HuH-7.5 (cell line): ENCODE data around the gene APOBEC3A.
"Not testable (repeated sequence)": the region's sequence is repeated elsewhere in the genome, so short reads cannot be mapped to it uniquely, and the experiment has no call there.

ENCODE experiments used
- DNase-seq: peaks from one replicate; pipeline ENCODE4 v3.0.0; 2011; ENCODE audit warnings: low spot score

The APOBEC3A gene

DNA sequence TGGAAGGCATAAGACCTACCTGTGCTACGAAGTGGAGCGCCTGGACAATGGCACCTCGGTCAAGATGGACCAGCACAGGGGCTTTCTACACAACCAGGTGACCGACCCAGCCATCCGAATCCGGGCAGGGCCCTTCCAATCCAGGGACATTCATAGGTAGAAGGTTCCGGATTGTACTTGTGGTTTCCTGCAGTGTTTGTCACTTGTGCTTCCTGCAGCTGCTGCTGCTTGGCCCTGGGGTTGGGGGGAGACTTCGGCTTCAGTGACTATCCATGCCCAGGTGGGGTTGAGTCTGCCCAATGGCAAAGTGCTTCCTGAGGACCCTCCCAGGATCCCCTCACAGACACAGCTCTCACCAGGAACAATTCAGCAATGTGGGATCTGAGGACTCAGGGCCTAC, 2.2 kb downstream of the APOBEC3A start:
- DNase-seq: no peak

DNA sequence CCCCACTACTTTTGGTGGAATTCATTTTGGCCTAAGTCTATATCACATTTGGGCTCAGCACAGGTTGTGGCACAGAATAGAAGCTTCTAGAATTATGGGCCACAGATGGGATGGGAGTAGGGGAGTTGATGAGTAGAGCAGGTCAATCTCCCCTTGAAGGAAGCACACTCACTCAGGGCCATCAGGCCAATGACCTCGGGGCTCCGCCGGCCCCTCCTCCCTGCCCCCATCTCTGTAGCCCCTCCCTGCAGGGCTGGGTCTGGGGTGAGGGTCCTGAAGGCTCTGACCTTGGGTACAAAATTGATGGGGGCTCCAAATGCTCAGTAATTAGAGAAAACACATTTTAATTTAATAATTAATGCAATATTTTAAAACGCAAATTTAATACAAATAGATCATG, 3.3 kb downstream of the APOBEC3A start:
- DNase-seq: not testable (repeated sequence)

DNA sequence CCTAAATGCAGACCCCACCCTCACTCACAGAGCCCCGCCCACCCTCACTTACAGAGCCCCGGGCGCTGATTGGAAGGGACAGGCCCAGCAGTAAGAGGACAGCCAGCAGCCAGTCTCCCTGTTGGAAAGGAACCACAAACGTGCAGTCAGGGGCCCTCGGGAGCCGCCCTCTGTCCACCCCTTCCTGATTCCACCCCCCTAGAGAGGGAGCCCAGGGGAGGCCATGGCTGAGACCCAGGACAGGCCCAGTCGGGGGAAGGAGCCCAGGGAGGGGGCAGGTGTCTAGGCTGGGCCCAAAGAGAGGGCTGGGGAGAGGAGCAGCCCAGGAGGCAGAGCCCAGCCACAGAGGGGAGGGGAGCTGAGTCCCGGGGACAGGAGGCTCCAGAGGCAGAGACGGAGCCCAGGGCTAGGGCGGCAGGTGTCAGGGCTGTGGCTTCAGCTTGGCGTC, 5.9 kb downstream of the APOBEC3A start:
- DNase-seq: not testable (repeated sequence)

DNA sequence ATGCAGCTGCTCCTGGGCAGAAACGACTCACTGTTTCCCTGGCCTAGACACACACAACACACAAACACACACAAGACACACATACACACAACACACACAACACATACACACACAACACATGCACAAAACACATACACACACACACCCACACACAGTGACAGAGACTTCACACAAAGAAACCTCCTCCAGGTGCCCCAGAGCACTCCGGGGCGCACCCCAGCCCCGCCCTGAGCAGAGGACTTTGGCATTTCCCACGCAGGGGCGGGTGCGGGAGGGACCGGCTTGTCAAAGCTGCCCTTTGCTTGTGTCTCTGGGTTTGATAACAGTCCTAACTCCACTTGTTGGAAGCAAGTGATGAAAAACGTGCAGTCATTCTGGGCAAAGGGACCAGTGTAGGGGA, 6.5 kb downstream of the APOBEC3A start:
- no peak for DNase-seq

DNA sequence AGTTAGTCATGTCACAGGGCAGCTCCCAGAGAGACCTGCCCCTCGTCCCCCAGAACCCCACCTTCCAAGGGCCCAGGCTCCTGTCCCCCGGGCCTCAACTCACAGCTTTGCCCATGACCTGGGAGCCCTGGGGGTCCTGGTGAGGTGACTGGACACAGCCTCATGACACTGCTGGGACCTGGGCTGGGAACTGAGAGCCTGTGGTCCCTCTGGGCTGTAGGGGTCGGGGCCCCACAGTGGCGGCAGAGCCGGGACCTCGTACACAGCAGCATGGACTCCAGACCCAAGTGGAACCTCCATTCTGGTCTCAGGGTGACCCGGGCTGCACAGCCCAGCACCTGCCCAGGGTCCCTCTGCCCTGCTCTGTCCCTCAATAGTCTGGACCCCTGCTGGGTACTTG, 6.9 kb downstream of the APOBEC3A start:
- DNase-seq: no peak

DNA sequence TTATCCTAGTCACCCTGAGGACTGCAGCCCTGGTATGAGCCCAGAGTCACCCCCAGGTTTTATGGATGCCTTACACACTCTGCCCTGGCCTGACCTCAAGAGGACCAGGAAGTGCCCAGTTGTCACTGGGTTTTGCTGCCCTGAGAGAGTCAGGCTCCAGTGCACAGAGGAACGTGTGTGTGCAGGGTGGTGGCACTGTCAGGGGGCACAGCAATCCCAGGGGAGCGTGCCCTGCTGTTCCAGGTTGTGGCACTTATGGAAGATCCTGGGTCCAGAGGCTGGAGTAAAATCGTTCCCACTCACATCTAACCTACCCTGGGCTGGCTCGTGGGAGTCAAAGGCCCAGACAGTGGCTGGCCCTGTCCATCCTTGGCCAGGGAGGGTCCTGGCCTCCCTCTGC, 7.6 kb downstream of the APOBEC3A start:
- DNase-seq: no peak

DNA sequence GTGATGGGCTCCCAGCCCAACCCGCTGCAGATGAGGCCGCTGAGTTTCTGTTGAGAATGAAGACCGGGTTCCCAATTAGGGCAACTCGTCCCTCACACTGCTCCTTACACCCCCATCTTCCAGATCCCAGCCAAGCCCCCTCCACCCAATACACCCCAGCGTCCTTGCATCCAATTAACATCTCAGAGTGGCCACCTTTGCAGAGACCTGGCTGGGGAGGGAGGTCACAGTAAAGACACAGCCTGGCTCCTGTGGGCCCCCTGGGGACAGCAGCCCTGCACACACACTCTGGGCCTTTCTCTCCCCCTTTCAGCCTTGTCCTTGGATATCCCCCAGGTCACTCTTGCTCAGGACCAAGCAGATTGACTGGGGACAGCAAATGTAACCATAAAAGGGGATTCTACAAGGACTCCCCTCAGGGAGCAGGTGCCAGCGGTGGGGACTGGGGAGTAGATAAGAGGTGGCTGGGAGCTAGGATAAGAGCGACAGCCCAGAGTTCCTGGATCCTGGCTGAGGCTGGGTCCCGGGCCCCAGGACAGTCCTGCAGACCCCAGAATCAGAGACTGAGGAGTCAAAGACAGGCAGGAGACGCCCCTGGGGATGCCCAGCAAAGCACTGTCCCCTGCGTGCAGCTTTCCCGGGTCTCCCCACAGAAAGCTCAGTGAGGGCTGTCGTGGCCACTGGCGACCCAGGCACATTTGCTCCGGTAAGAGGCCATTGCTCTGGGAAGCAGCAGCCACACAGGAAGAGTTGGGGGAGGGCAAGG, 8.4 kb downstream of the APOBEC3A start:
- DNase-seq: no peak

DNA sequence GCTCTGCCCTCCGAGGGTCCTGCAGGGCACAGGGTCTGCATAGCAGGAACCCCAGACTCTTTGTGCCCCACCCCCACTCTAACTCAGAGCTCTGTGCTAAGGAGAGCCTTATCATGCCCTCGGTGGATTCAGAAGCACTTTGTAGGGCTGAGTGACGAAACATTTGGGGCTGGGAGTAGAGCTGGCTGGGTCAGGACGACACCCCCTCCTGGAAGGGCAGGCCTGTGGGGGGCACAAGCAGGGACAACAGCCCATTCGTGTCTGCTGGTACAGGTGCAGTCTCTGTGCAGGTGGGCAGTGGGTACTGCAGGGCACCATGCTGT, 8.9 kb downstream of the APOBEC3A start:
- no peak for DNase-seq

DNA sequence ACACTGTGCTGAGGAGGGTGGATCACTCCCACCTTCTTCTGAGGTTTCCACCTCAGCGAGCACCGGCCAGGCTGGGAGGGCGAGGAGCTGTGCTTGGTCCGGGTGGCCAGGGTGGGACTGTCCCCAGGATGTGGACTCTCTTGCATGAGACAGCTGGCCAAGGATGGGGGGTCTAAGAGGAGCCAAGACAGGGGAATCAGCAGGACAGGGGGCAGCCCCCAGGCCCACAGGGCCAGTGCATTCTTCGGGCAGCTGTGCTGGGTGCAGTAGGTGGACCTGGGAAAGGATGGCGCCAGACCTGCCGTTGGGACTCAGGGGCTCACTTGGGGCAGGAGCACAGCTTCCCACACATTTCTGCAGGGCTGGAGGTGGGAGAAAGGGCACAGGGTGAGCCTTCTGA, 9.5 kb downstream of the APOBEC3A start:
- no peak for DNase-seq

DNA sequence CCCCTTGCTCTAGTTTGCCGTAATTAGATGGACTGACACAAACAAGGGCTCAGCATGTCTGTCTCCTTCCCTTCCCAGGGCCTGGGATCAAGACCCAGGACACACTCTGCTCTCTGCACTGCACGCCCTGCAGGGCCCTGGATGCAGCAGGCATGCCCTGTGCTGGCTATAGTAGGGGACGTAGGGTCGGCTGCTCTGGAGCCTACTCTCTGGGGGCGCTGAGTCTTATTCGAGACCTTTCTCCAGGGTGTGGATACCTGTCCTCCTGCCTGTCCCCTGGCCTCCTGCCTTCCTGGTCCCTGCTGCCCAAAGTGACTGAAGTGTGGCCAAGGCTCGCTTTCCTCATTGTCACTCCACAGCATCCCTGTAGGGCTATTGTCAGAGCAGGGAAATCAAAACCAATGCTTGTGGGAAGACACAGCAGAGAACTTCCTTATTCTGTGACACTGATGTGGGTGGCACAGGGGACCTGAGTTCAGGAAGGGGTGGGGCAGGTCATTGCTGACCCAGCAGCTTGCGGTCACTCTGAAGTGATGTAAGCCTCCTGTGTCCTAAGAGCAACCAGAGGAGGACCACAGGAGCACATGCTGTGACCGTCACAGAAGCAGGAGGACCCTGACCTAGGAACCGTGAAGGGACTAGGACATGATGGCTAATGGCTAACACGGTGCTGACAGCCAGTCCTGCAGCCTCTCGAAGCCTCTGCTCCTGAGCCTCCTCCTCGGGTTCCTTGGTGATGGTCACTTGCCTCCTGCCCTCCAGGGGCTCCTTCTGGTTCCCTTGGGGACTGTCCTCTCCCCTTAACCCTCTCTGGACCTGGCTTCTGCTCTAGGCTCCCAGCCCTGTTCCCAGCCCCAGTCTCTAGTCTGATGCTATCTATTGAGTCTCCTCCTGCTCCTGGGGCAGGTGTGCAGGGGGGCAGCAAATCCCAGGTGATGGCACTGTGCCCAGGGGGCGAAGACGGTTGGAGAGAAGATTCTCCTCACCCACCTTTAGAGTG, 10.3 kb downstream of the APOBEC3A start:
- no peak for DNase-seq

DNA sequence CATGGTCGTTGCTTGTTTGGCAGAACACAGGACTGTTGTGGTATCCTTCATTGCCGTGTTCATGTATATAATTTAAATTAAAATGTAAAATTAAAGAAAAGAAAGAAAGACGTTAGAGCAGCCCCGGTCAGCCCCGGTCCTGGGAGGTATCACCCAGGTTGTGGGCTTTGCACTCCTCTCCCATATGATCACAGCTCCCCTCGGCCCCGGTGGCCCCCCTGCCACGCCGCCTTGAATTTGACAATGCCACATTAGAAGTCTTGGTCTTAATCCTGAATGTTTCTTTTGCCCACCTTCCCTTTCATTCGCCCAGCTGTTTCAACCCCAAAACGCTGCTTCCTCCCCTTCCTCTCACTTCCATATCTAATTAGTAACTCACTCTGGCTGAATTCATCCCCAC, 11.4 kb downstream of the APOBEC3A start:
- DNase-seq: no peak

DNA sequence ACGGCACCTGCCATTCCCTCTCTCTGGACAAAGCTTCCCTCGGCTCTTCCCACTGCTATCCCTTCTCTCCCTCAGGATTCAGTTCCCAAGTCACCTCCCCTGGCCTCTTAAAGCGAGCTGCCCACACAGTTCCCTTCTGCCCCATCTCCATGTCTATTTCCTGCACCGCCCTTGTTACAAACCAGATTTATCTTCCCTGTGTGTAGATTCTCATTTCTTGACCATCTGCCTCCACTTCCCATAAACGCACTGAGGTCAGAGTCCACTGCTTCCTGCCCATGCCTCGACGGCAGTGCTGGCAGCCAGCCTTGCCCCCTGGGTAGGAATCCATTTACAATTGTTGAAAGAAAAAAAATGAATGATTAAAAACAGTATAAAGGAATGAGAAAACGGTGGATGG, 13.1 kb downstream of the APOBEC3A start:
- no peak for DNase-seq

DNA sequence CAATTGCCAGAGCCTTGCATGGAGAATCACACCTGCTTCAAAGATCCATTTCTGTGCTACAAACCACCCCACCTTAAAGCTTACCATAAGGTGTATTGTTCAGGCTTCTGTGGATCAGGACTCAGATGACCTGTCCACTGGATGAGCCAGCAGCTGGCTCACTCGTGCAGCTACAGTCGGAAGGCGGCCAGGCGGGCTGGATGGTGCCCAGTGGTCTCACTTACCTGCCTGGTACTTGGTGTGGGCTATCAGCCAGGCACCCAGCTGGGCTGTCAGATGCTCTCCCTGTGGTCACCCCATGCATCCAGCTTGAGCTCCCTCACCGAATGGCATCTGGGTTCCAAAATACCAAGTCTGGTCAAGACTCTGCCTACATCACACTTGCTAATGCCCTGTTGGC, 13.8 kb downstream of the APOBEC3A start:
- DNase-seq: no peak

DNA sequence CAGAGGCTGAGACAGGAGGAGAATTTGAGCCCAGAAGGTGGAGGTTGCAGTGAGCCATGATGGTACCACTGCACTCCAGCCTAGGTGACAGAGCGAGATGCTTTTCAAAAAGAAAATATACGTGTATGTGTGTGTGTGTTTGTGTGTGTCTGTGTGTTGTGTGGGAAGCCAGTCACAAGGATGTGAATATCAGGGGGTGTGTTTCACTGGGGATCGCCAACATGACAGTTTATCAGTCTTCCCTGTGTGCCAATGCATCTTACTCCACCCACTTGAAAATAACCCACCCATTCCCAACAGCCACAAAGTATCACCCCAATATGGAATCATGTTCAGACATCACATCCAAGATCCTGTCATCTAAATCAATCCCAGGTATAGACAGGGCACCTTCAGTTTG, 14.4 kb downstream of the APOBEC3A start:
- no peak for DNase-seq

DNA sequence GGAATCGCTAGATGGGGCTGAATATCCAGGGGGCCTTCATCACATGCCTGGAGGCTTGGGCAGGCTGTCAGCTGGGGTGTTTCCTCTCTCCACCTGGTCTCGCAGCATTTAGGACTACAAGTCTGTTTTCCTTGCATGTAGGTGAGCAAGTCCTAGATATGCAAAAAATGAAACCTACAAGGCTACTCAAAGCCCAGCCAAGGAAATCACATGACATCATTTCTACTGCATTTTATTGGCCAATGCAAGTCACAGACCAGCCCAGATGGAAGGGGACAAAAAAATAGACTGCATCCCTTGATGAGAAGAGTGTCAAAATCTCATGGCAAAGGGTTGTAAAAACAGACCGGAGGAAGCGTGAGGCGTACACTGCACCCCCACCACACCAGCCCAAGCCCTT, 15.1 kb downstream of the APOBEC3A start:
- DNase-seq: no peak

DNA sequence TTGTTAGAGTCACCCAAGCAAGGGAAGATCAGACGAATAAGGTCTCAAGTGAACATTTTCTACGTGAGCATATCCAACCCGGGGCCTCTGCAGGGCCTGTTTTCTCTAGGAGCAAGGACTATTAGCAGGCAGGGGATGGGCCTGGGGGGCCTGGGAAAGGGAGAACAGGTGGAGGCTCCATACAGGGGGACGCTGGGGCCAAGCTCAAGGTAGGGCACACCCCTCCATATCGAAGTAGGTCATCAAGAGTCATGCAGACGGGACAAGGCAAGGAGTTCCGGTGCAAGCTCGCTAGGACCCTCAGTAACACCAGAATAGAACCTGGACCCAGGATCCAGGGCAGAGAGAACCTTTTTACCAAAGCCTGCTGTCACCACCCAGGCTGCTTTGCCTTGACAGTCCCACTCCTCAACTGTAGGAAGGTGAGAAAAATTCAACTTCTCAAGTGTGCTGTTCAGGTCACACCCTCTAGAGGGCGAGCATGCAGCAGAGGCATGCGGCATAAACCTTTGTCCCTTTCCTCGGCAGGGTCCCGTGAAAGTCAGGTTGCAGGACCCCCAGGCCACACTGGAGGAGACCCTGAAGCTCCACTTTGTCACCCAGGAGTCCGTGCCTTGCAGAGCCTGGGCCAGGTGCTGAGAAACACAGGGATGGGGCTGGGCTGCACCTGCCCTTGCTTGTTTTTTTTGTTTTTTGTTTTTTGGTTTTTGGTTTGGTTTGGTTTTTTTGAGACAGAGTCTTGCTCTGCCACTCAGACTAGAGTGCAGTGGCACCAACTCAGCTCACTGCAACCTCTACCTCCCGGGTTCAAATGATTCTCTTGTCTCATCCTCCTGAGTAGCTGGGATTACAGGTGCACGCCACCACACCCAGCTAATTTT, 16.1 kb downstream of the APOBEC3A start:
- no peak for DNase-seq

DNA sequence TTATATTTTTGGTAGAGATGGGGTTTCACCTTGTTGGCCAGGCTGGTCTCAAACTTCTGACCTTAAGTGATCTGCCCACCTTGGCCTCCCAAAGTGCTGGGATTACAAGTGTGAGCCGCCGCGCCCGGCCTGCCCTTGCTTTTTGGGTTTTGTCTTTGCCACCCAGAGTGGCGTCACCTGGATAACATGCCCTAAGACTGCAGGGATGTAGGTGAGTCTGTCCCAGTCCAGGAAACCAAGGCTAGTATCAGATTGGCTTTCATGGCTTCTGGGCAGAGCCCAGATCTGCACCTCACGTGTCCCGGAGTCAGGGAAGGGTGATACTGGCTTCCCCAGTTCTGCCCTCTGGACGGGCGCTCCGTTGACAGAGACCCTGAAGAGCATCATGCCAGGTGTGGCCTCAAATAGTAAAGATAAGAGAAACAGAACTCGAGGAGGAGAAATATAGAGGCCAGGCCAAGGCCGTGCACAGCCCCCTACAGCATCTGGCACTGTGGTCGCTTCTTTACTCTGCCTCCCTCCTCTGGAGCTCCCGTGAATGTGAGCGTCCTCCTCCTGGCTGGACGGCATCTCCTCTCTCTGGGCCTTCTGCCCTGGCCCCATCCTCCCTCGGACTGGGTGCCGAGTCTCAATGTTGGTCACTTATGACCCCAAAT, 16.9 kb downstream of the APOBEC3A start:
- no peak for DNase-seq

DNA sequence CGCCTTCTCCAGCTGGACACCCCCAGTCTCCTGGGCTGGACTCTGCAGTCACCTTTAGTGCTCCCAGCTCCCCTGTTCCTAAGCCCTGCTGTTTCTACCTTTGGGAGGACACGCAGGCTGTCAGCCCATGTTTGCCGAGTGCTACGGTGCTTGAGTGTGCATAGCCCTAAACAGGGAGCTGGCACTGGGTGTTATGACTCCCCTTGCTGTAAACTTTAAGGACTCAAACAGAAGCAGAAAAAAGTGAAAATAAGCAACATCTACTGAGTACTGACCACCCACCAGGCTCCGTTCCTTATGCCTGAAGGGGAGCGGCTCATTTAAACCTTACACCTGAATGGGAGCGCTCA, 17.4 kb downstream of the APOBEC3A start:
- no peak for DNase-seq

DNA sequence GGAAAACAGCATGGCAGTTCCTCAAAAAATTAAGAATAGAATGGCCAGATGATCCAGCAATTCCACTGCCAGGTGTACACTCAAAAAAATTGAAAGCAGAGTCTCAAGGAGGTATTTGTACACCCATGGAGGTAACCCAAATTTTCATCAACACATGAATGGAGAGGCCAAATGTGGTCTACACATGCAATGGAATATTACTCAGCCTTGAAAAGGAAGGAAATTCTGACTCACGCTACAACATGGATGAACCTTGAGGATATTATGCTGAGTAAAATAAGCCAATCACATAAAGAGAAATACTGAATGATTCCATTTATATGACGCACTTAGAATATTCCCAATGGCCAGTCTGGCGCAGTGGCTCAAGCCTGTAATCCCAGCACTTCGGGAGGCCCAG, 19.9 kb downstream of the APOBEC3A start:
- DNase-seq: not testable (repeated sequence)

DNA sequence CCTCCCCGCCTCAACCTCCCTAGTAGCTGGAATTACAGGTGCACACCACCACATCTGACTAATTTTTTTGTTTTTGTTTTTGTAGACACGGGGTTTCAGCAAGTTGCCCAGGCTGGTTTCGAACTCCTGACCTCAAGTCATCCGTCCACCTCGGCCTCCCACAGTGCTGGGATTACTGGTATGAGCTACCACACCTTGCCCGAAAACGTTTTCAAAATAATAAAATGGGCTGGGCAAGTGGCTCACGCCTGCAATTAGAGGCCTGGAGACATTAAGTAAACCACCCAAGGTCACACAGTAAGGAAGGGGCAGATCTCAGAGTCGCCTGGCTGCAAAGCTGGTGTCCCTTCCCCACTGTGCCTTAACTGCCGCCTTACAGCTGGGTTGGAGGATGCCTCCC, 23.2 kb downstream of the APOBEC3A start:
- DNase-seq: not testable (repeated sequence)

DNA sequence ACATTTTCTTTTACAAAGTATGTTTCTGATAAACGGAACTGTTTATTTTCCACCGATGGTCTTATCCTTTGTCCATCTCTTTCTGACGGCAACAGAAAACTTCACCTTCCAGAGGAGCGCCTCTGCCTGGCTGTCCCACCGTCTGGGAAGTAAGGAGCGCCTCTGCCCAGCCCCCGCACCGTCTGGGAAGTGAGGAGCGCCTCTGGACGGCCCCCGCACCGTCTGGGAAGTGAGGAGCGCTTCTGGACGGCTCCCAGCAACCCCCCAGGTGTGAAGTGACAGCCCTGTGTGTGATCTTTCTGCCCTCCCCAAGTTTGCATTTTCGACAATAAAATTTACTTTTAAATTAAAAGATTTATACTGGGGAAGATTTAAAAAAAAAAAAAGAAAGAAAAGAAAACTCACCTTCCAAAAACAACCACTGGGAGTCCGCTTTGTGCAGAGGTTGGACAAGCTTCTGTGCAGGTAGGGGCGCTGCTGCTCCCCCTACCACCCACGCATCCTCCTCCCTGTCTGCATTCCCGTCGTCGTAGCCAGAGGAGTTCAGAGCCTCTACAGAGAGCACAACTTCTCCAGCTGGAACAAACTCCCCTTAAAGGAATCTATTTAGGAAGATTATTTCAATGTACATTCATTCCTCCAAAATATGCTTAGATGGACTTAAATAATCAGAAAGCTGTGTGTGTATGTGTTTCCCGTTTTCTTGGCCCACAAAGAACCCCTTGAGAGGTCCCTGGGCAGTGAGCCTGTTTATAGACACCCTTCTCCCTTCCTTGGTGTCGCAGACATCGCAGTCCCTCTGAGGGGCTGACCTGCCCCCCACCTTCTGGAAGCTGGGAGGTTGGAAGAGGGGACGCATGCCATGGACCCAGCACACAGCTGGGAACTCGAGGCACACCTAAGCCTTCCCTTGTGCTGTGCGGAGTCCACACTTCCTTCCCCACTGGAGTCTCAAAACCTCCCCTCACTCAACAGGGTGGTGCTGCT, 23.9 kb downstream of the APOBEC3A start:
- no peak for DNase-seq
